CD4-positive, alpha-beta T cell treated with Interleukin-15 for 4 hours (primary cell): Measurements from ENCODE around the gene TLN1.

Experiments
- DNase-seq: peaks from one replicate; pipeline ENCODE4 v3.0.0-alpha.2; 2020; ENCODE audit warnings: low spot score

The TLN1 gene

GRCh38 chr9:35732185-35732799 is at the start of gene TLN1, which contains the start of gene CREB3:
Gene TLN1 (minus strand): TSS chr9:35732195. CDS start chr9:35725694, 6,501 bp downstream.
Gene CREB3 (plus strand): TSS chr9:35732666. CDS start chr9:35732773, 107 bp downstream.
- DNase-seq, result peak; percentile 98

GRCh38 chr9:35781066-35781465 is 49.1 kb upstream of the TLN1 start:
- DNase-seq, result no peak

- DNase-seq, result no peak
Observed at GRCh38 chr9:35778496-35778895, 46.5 kb upstream of the TLN1 start.

- DNase-seq, result no peak
Observed at GRCh38 chr9:35776018-35776417, 44.0 kb upstream of the TLN1 start.

GRCh38 chr9:35774907-35775635 is 43.1 kb upstream of the TLN1 start:
- DNase-seq, result no peak

GRCh38 chr9:35771943-35772342 is 39.9 kb upstream of the TLN1 start:
- DNase-seq, result no peak

GRCh38 chr9:35771534-35771933 is 39.5 kb upstream of the TLN1 start:
- no peak for DNase-seq

GRCh38 chr9:35771075-35771433 is 39.1 kb upstream of the TLN1 start:
- DNase-seq, result no peak

GRCh38 chr9:35769763-35770162 is 37.8 kb upstream of the TLN1 start:
- DNase-seq, result no peak

- DNase-seq, result no peak
Observed at GRCh38 chr9:35767458-35767857, 35.5 kb upstream of the TLN1 start.

- no peak for DNase-seq
Observed at GRCh38 chr9:35766997-35767396, 35.0 kb upstream of the TLN1 start.

GRCh38 chr9:35763803-35764202 is 31.8 kb upstream of the TLN1 start:
- DNase-seq, result no peak

- DNase-seq, result no peak
Observed at GRCh38 chr9:35763181-35763580, 31.2 kb upstream of the TLN1 start.

GRCh38 chr9:35760651-35761050 is 28.7 kb upstream of the TLN1 start:
- no peak for DNase-seq

GRCh38 chr9:35759795-35760194 is 27.8 kb upstream of the TLN1 start:
- no peak for DNase-seq

- no peak for DNase-seq
Observed at GRCh38 chr9:35758475-35759050, 26.6 kb upstream of the TLN1 start.

GRCh38 chr9:35757892-35758275 is 25.9 kb upstream of the TLN1 start:
- no peak for DNase-seq

- no peak for DNase-seq
Observed at GRCh38 chr9:35757226-35757891, 25.4 kb upstream of the TLN1 start.

GRCh38 chr9:35756275-35757225 is 24.6 kb upstream of the TLN1 start:
- DNase-seq, result peak; percentile 76

- DNase-seq, result no peak
Observed at GRCh38 chr9:35755071-35755470, 23.1 kb upstream of the TLN1 start.

- DNase-seq, result no peak
Observed at GRCh38 chr9:35754264-35754663, 22.3 kb upstream of the TLN1 start, which contains the start of gene MSMP. Gene MSMP (minus strand): TSS chr9:35754276. CDS start chr9:35754129, 147 bp downstream.

GRCh38 chr9:35753466-35753865 is 21.5 kb upstream of the TLN1 start:
- no peak for DNase-seq
